ENCODE data around the gene RPS6KA2.

RPS6KA2 gene

GRCh38 chr6:166596776-166597507 is 30.1 kb downstream of the RPS6KA2 start:
- H3K4me3 ChIP-seq (ENCODE audit: insufficient read depth, low read depth, low read length, poor library complexity, severe bottlenecking) = no peak overlapping the region
- no peak for DNase-seq
- H3K27ac ChIP-seq (ENCODE audit: insufficient read depth, low read length, poor library complexity, severe bottlenecking) = no peak overlapping the region
- no peaks in the 10 kb centered on the region for H3K36me3 ChIP-seq (ENCODE audit: control insufficient read depth, insufficient read depth, low read length)
- H3K27me3 ChIP-seq (replicated peaks; ENCODE audit: control insufficient read depth, insufficient read depth, low read length, poor library complexity, severe bottlenecking) = no peaks in the 10 kb centered on the region
- no peaks in the 10 kb centered on the region for H3K4me1 ChIP-seq (ENCODE audit: control insufficient read depth, insufficient read depth, low read length, poor library complexity, severe bottlenecking)
- H3K9me3 ChIP-seq (ENCODE audit: control insufficient read depth, low read length) = no peaks in the 10 kb centered on the region

GRCh38 chr6:166595949-166596348 is 31.1 kb downstream of the RPS6KA2 start:
- no peaks in the 10 kb centered on the region for H3K27me3 ChIP-seq (replicated peaks; ENCODE audit: control insufficient read depth, insufficient read depth, low read length, poor library complexity, severe bottlenecking)
- no peaks in the 10 kb centered on the region for H3K36me3 ChIP-seq (ENCODE audit: control insufficient read depth, insufficient read depth, low read length)
- no peaks in the 10 kb centered on the region for H3K4me1 ChIP-seq (ENCODE audit: control insufficient read depth, insufficient read depth, low read length, poor library complexity, severe bottlenecking)
- DNase-seq = no peak
- H3K27ac ChIP-seq (ENCODE audit: insufficient read depth, low read length, poor library complexity, severe bottlenecking) = no peak overlapping the region
- H3K9me3 ChIP-seq (ENCODE audit: control insufficient read depth, low read length) = no peaks in the 10 kb centered on the region
- no peak overlapping the region for H3K4me3 ChIP-seq (ENCODE audit: insufficient read depth, low read depth, low read length, poor library complexity, severe bottlenecking)

- Histone ChIP-seq H3K27me3 (replicated peaks; ENCODE audit: control insufficient read depth, insufficient read depth, low read length, poor library complexity, severe bottlenecking) (no peaks in the 10 kb centered on the region), H3K36me3 (ENCODE audit: control insufficient read depth, insufficient read depth, low read length) (no peaks in the 10 kb centered on the region), H3K9me3 (ENCODE audit: control insufficient read depth, low read length) (no peaks in the 10 kb centered on the region), H3K4me1 (ENCODE audit: control insufficient read depth, insufficient read depth, low read length, poor library complexity, severe bottlenecking) (no peaks in the 10 kb centered on the region), H3K27ac (ENCODE audit: insufficient read depth, low read length, poor library complexity, severe bottlenecking) (no peak overlapping the region), H3K4me3 (ENCODE audit: insufficient read depth, low read depth, low read length, poor library complexity, severe bottlenecking) (no peak overlapping the region)
- no peak for DNase-seq
Observed at GRCh38 chr6:166595061-166595780, 31.8 kb downstream of the RPS6KA2 start.

- no peak overlapping the region for H3K4me3 ChIP-seq (ENCODE audit: insufficient read depth, low read depth, low read length, poor library complexity, severe bottlenecking)
- no peaks in the 10 kb centered on the region for H3K27me3 ChIP-seq (replicated peaks; ENCODE audit: control insufficient read depth, insufficient read depth, low read length, poor library complexity, severe bottlenecking)
- H3K27ac ChIP-seq (ENCODE audit: insufficient read depth, low read length, poor library complexity, severe bottlenecking) = no peak overlapping the region
- H3K9me3 ChIP-seq (ENCODE audit: control insufficient read depth, low read length) = no peaks in the 10 kb centered on the region
- H3K4me1 ChIP-seq (ENCODE audit: control insufficient read depth, insufficient read depth, low read length, poor library complexity, severe bottlenecking) = no peaks in the 10 kb centered on the region
- no peaks in the 10 kb centered on the region for H3K36me3 ChIP-seq (ENCODE audit: control insufficient read depth, insufficient read depth, low read length)
- DNase-seq = no peak
Observed at GRCh38 chr6:166592821-166593220, 34.2 kb downstream of the RPS6KA2 start.

- H3K27me3 ChIP-seq (replicated peaks; ENCODE audit: control insufficient read depth, insufficient read depth, low read length, poor library complexity, severe bottlenecking) = no peaks in the 10 kb centered on the region
- H3K4me1 ChIP-seq (ENCODE audit: control insufficient read depth, insufficient read depth, low read length, poor library complexity, severe bottlenecking) = no peaks in the 10 kb centered on the region
- no peak overlapping the region for H3K27ac ChIP-seq (ENCODE audit: insufficient read depth, low read length, poor library complexity, severe bottlenecking)
- H3K9me3 ChIP-seq (ENCODE audit: control insufficient read depth, low read length) = no peaks in the 10 kb centered on the region
- H3K4me3 ChIP-seq (ENCODE audit: insufficient read depth, low read depth, low read length, poor library complexity, severe bottlenecking) = no peak overlapping the region
- DNase-seq = no peak
- H3K36me3 ChIP-seq (ENCODE audit: control insufficient read depth, insufficient read depth, low read length) = no peaks in the 10 kb centered on the region
Observed at GRCh38 chr6:166591961-166592520, 35.0 kb downstream of the RPS6KA2 start.

- Histone ChIP-seq H3K27ac (ENCODE audit: insufficient read depth, low read length, poor library complexity, severe bottlenecking) (no peak overlapping the region), H3K4me1 (ENCODE audit: control insufficient read depth, insufficient read depth, low read length, poor library complexity, severe bottlenecking) (no peaks in the 10 kb centered on the region)
Observed at GRCh38 chr6:166591026-166591425, 36.0 kb downstream of the RPS6KA2 start.

GRCh38 chr6:166589786-166590574 is 37.1 kb downstream of the RPS6KA2 start:
- no peaks in the 10 kb centered on the region for H3K27me3 ChIP-seq (replicated peaks; ENCODE audit: control insufficient read depth, insufficient read depth, low read length, poor library complexity, severe bottlenecking)
- H3K4me3 ChIP-seq (ENCODE audit: insufficient read depth, low read depth, low read length, poor library complexity, severe bottlenecking) = no peak overlapping the region
- no peaks in the 10 kb centered on the region for H3K9me3 ChIP-seq (ENCODE audit: control insufficient read depth, low read length)
- H3K27ac ChIP-seq (ENCODE audit: insufficient read depth, low read length, poor library complexity, severe bottlenecking) = no peak overlapping the region
- H3K4me1 ChIP-seq (ENCODE audit: control insufficient read depth, insufficient read depth, low read length, poor library complexity, severe bottlenecking) = no peaks in the 10 kb centered on the region
- DNase-seq = no peak
- no peaks in the 10 kb centered on the region for H3K36me3 ChIP-seq (ENCODE audit: control insufficient read depth, insufficient read depth, low read length)

More at GRCh38 chr6:166591026-166591425, 36.0 kb downstream of the RPS6KA2 start:
- DNase-seq = no peak
- H3K27me3 ChIP-seq (replicated peaks; ENCODE audit: control insufficient read depth, insufficient read depth, low read length, poor library complexity, severe bottlenecking) = no peaks in the 10 kb centered on the region
- no peak overlapping the region for H3K4me3 ChIP-seq (ENCODE audit: insufficient read depth, low read depth, low read length, poor library complexity, severe bottlenecking)
- no peaks in the 10 kb centered on the region for H3K36me3 ChIP-seq (ENCODE audit: control insufficient read depth, insufficient read depth, low read length)
- no peaks in the 10 kb centered on the region for H3K9me3 ChIP-seq (ENCODE audit: control insufficient read depth, low read length)

- no peaks in the 10 kb centered on the region for H3K36me3 ChIP-seq (ENCODE audit: control insufficient read depth, insufficient read depth, low read length)
- no peak overlapping the region for H3K4me3 ChIP-seq (ENCODE audit: insufficient read depth, low read depth, low read length, poor library complexity, severe bottlenecking)
- no peak for DNase-seq
- H3K9me3 ChIP-seq (ENCODE audit: control insufficient read depth, low read length) = no peaks in the 10 kb centered on the region
- no peaks in the 10 kb centered on the region for H3K27me3 ChIP-seq (replicated peaks; ENCODE audit: control insufficient read depth, insufficient read depth, low read length, poor library complexity, severe bottlenecking)
- H3K4me1 ChIP-seq (ENCODE audit: control insufficient read depth, insufficient read depth, low read length, poor library complexity, severe bottlenecking) = no peaks in the 10 kb centered on the region
- H3K27ac ChIP-seq (ENCODE audit: insufficient read depth, low read length, poor library complexity, severe bottlenecking) = no peak overlapping the region
Observed at GRCh38 chr6:166589337-166589731, 37.7 kb downstream of the RPS6KA2 start.

- no peaks in the 10 kb centered on the region for H3K9me3 ChIP-seq (ENCODE audit: control insufficient read depth, low read length)
- H3K4me3 ChIP-seq (ENCODE audit: insufficient read depth, low read depth, low read length, poor library complexity, severe bottlenecking) = no peak overlapping the region
- H3K27ac ChIP-seq (ENCODE audit: insufficient read depth, low read length, poor library complexity, severe bottlenecking) = no peak overlapping the region
- no peaks in the 10 kb centered on the region for H3K27me3 ChIP-seq (replicated peaks; ENCODE audit: control insufficient read depth, insufficient read depth, low read length, poor library complexity, severe bottlenecking)
- DNase-seq = no peak
- no peaks in the 10 kb centered on the region for H3K36me3 ChIP-seq (ENCODE audit: control insufficient read depth, insufficient read depth, low read length)
- H3K4me1 ChIP-seq (ENCODE audit: control insufficient read depth, insufficient read depth, low read length, poor library complexity, severe bottlenecking) = no peaks in the 10 kb centered on the region
Observed at GRCh38 chr6:166588691-166589336, 38.2 kb downstream of the RPS6KA2 start.
